NCI-H2081 (cell line): ENCODE measurements around the gene SLC29A1.

Experiments used
- DNase-seq, 2 experiments: peaks; one replicate each; lab custom pipeline; 2025; lab: John Stamatoyannopoulos, UW

Gene SLC29A1

GRCh38 chr6:44268095-44268628, 44.8 kb downstream of the SLC29A1 start:
- DNase-seq: peak; percentile 64

GRCh38 chr6:44269178-44269920, 46.0 kb downstream of the SLC29A1 start:
- DNase-seq: no peak

GRCh38 chr6:44269921-44270525, 46.6 kb downstream of the SLC29A1 start, which contains the start of gene TMEM151B:
TSS of gene TMEM151B (plus strand) at chr6:44270450. CDS start at chr6:44270743, 293 bp downstream.
- DNase-seq: no peak

- peak; percentile 22 to 32 for DNase-seq
Measured at GRCh38 chr6:44270526-44271405, 47.4 kb downstream of the SLC29A1 start.

- DNase-seq: no peak
Measured at GRCh38 chr6:44271406-44271723, 48.0 kb downstream of the SLC29A1 start.

GRCh38 chr6:44271914-44272313, 48.5 kb downstream of the SLC29A1 start:
- DNase-seq: no peak

- DNase-seq: no peak
Measured at GRCh38 chr6:44272529-44272928, 49.1 kb downstream of the SLC29A1 start.

GRCh38 chr6:44272999-44273566, 49.7 kb downstream of the SLC29A1 start:
- DNase-seq: no peak

- no peak for DNase-seq
Measured at GRCh38 chr6:44273617-44274016, 50.2 kb downstream of the SLC29A1 start.

- no peak for DNase-seq
Measured at GRCh38 chr6:44275271-44275748, 51.9 kb downstream of the SLC29A1 start.

- no peak for DNase-seq
Measured at GRCh38 chr6:44275749-44276648, 52.6 kb downstream of the SLC29A1 start.

- no peak for DNase-seq
Measured at GRCh38 chr6:44276667-44277640, 53.6 kb downstream of the SLC29A1 start.

GRCh38 chr6:44277763-44278162, 54.4 kb downstream of the SLC29A1 start:
- no peak for DNase-seq

GRCh38 chr6:44278315-44278714, 54.9 kb downstream of the SLC29A1 start:
- no peak for DNase-seq

- DNase-seq: no peak
Measured at GRCh38 chr6:44278774-44279697, 55.6 kb downstream of the SLC29A1 start.
